GM12878 (cell line): ENCODE measurements around the gene PPID. TPM values are rescaled to one million over a fixed set of nuclear protein-coding genes. Genes with fewer than 3 reads are reported as not detected.

ENCODE experiments used
- CUX1 ChIP-seq: IDR thresholded peaks from 2 replicates; pipeline ENCODE4 v1.6.1; 2012; ENCODE audit warnings: improper control_type of control experiment, low read depth, low read length; ENCODE audit not compliant: insufficient replicate concordance
- MTA2 ChIP-seq: fragments of 450-650 bp; IDR thresholded peaks from 2 replicates; pipeline ENCODE4 v1.6.1; 2016; ENCODE audit warnings: low read depth, mild to moderate bottlenecking, moderate library complexity
- NFXL1 ChIP-seq: fragments of 450-650 bp; IDR thresholded peaks from 2 replicates; pipeline ENCODE4 v1.6.1; 2017; ENCODE audit warnings: antibody characterized with exemption, mild to moderate bottlenecking, borderline replicate concordance
- STAT1 ChIP-seq: fragments of 450-650 bp; conservative IDR thresholded peaks from 2 replicates; pipeline ENCODE4 v1.6.1; 2014; ENCODE audit warnings: antibody characterized with exemption, mild to moderate bottlenecking
- TCF7 ChIP-seq: IDR thresholded peaks from 2 replicates; pipeline ENCODE4 v1.6.1; 2014; ENCODE audit warnings: antibody characterized with exemption, borderline replicate concordance
- polyA plus RNA-seq, 11 experiments: library from polyadenylated mRNA; depleted of rRNA in 4 of 11; unstranded in 6 of 11; stranded (reverse) in 5 of 11; fragments of >200 nt; fragmentation: Nextera tagmentation in 4 of 11; fragmentation: Illumina TruSeq in 1 of 11; extraction: Ambion mirVana in 4 of 11; extraction: Trizol in 1 of 11; gene quantifications; 1 replicate in 1 of 11; 2 replicates in 10 of 11; pipeline versions ENCODE4 v1.2.1 to v1.2.3, GENCODE V29; 2011 to 2016; ENCODE audit warnings: inconsistent platforms in 2 of 11, missing spikeins in 2 of 11, low read depth in 1 of 11
- total RNA-seq, 4 experiments: library from RNA; depleted of rRNA in 3 of 4; stranded (reverse); fragments of >200 nt in 3 of 4; fragmentation: Illumina TruSeq in 1 of 4; extraction: Trizol in 1 of 4; gene quantifications; 2 replicates each; pipeline versions ENCODE4 v1.2.1 to v1.2.3, GENCODE V29; 2013 to 2021
- TF ChIP-seq, protein P1 (sequence below): fragments of 450-650 bp; IDR thresholded peaks from 2 replicates; pipeline ENCODE4 v1.6.1; 2017; ENCODE audit warnings: mild to moderate bottlenecking, moderate library complexity

Gene PPID
- total and polyA plus RNA-seq, 10 of the 15 experiments (the other 5 are each of a cell fraction or from before 2014, with no cell fraction given): 21.9 to 64.3 (median 39.5) TPM

GRCh38 chr4:158688813-158689212 is 34.4 kb downstream of the PPID start (continued):
- no peak for TF ChIP-seq CUX1
- TF ChIP-seq NFXL1: no peak
- TF ChIP-seq TCF7: no peak
- TF ChIP-seq, protein P1, sequence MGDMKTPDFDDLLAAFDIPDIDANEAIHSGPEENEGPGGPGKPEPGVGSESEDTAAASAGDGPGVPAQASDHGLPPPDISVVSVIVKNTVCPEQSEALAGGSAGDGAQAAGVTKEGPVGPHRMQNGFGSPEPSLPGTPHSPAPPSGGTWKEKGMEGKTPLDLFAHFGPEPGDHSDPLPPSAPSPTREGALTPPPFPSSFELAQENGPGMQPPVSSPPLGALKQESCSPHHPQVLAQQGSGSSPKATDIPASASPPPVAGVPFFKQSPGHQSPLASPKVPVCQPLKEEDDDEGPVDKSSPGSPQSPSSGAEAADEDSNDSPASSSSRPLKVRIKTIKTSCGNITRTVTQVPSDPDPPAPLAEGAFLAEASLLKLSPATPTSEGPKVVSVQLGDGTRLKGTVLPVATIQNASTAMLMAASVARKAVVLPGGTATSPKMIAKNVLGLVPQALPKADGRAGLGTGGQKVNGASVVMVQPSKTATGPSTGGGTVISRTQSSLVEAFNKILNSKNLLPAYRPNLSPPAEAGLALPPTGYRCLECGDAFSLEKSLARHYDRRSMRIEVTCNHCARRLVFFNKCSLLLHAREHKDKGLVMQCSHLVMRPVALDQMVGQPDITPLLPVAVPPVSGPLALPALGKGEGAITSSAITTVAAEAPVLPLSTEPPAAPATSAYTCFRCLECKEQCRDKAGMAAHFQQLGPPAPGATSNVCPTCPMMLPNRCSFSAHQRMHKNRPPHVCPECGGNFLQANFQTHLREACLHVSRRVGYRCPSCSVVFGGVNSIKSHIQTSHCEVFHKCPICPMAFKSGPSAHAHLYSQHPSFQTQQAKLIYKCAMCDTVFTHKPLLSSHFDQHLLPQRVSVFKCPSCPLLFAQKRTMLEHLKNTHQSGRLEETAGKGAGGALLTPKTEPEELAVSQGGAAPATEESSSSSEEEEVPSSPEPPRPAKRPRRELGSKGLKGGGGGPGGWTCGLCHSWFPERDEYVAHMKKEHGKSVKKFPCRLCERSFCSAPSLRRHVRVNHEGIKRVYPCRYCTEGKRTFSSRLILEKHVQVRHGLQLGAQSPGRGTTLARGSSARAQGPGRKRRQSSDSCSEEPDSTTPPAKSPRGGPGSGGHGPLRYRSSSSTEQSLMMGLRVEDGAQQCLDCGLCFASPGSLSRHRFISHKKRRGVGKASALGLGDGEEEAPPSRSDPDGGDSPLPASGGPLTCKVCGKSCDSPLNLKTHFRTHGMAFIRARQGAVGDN: no peak
- no peak for TF ChIP-seq MTA2
- no peak for TF ChIP-seq STAT1
